ENCODE measurements around the gene DLG2.

Gene DLG2

GRCh38 chr11:83674102-83674896 lies 1952.8 kb downstream of the DLG2 start:
- no peak for DNase-seq (ENCODE audit: low read depth)

DNA sequence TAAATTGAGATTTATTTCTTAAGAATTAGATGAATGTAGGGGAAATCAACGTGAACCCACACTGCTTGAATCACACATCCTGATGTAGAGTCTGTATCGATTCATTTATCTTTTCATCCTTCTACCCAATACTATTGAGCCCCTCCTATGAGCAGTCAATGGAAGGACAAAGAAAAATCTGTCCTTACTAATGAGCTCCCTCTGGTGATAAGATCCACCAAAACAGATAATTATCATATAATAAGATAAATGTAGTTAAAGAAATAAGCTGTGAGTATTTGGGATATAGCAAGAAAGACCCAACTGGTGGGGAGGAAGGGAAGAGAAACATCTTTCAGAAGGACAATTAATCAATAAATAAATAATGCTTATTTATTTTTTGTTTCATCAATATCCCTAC lies 1955.9 kb downstream of the DLG2 start:
- no peak for DNase-seq (ENCODE audit: low read depth)

GRCh38 chr11:83666149-83666548 lies 1961.0 kb downstream of the DLG2 start:
- no peak for DNase-seq (ENCODE audit: low read depth)

DNA sequence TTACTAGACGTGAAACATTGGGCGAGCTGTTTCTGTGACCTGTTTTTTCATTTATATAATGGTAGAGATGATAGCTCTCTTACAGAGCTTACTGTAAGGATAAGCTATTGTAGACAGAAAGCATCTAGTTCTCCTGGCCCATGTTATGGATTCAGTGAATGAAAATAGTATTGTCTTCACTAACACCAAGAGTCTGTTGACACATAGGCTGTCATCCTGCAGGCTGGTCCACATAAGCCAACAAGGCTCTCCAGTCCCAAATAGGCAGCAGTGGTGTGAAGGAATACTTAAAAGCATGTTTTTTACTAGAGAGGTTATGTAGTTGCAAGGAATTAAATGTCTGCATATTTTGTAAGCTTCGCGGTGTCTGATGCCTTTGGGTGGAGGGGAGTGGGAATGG lies 1963.2 kb downstream of the DLG2 start:
- no peak for DNase-seq (ENCODE audit: low read depth)

- DNase-seq (ENCODE audit: low read depth) = no peak
These were observed 1963.7 kb downstream of the DLG2 start for GRCh38 chr11:83663446-83663845.

GRCh38 chr11:83662494-83662893 lies 1964.7 kb downstream of the DLG2 start:
- no peak for DNase-seq (ENCODE audit: low read depth)

DNA sequence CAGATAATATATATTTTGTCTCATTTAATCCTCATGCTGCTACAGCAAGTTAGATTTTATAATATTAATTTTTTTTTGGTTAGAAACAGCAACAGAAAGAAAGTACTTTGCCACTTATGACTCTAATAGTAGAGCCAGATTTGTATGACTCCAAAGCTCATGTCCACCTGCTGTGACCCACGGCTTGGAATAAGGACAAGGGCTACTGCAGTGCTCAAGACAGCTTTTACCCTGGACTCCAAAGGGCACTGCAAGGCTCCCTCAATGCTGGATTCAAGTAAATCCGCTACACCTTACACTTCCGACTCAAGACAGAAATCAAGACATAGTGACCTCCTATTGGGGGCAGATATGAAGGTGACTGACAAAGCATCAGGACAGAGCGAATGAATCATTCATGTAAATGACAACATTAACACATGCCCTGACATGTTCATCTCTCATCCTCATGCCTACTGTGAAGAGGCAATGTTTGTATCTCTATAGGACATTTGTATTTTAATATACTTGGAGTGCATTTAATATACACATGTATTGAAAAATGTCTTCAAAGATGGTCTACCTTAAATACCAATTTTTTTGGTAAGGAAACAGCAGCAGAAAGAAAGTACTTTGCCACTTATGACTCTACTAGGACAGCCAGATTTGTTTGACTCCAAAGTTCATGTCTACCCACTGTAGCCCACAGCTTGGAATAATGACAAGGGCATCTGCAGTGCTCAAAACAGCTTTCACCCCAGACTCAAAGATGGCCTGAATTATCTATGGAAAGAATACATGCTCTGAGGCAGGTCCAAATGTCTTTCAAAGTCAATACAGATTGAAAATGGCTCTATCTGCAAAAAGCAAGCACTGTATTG lies 1965.4 kb downstream of the DLG2 start:
- no peak for DNase-seq (ENCODE audit: low read depth)

DNA sequence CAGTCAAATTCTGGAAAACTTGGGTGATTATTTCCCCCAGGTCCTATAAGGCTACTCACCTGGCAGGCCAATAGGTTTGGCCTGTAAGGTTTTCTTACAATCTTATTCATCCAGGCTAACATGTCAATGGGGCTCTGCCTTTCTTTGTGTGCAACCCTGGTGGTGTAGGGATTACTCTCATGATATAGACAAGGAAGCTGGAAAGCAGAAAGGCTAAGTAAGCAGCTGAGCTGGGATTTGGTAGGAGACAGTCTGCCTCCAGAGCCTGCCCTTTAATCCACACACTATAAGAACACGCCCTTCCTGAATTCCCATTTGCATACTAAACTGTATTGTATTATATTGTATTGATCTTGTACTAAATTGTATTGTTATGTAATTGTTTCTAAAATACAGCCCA lies 1967.7 kb downstream of the DLG2 start:
- no peak for DNase-seq (ENCODE audit: low read depth)

DNA sequence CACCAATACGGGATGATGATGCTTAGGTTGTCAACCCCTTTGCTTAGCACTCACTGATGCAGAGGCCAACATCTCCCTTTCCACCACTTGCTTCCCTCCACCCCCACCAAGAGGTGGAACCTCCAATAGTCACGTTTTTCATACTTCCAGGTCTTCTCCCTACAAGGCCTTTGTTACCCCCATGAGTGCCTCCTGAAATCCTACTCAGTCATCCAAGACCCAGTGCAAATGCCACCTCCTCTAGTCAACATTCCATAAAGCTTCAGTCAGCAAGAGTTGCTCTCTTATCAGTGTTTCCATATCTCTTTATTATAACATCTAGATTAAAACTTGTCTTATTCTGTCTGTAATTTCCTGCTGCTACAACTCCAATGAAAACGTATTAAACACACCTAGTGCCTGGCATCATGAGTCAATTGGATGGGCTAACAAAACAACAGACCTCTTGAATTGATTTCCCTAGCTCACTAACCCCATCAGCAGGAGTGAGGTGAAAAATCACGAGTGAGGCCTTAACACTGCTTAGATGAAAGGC lies 1970.3 kb downstream of the DLG2 start:
- no peak for DNase-seq (ENCODE audit: low read depth)

DNA sequence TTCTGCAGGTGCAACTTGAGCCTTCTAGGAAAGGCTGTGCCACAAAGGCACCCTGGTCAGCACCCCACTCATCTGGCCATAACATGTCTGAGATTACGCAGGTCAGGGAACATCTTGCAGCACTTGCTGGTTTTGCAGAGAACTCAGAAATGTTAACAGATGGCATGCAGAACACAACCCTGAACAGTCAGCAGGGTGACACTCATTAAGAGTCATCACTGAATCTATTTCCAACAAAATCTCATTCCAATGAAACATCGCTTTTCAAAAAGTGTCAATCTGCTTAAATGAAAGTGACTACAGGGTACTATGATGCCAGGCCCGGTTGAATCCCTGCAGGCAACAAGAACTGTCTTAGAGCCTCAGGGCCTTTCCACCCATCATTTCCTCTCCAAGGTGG lies 1971.2 kb downstream of the DLG2 start:
- no peak for DNase-seq (ENCODE audit: low read depth)

- DNase-seq (ENCODE audit: low read depth) = no peak
These were observed 1977.7 kb downstream of the DLG2 start for GRCh38 chr11:83649528-83649855.

DNA sequence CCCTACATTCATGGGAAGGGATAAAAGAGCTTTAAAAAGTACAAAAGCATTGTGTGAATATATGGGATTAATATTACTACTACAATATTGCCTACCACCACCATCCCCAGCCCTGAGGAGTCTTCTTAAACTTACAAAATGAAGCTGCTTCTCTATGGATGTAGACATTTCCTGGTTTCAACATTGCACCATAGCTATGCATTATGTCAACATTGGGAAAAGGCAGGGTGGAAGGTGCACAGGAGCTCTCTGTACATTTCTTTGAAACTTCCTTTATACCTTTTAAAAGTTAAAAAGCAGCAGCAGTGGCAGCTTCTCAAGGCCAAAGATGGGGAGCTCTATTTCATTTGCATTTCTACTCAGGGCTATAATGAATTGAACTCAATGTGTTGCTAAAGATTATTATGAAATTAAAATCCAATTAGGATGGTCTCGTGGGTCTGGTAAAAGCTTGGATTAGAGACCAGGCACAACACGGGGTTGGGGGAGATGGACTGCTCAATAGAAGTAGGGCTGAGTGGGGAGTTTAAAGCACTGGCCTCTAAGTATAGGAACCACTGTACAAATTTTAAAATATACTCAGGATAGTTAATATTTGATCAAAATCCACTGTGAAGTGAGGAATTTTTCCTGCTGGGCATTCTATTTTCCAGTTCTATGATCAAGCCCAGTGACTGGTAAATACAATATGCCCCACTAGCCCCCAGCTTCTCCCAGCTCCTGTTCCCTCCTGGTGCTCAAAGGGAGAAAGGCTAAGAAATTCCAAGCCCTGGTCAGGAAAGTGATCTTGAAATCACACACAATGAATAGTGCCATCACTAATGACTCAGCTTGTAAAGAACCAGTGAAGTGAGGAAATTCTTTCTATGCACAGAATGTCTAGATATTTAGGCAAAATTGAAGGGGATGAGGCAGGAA lies 1978.3 kb downstream of the DLG2 start:
- no peak for DNase-seq (ENCODE audit: low read depth)

- no peak for DNase-seq (ENCODE audit: low read depth)
These were observed 1981.6 kb downstream of the DLG2 start for GRCh38 chr11:83645561-83645960.

GRCh38 chr11:83643115-83643514 lies 1984.0 kb downstream of the DLG2 start:
- DNase-seq (ENCODE audit: low read depth) = no peak

DNA sequence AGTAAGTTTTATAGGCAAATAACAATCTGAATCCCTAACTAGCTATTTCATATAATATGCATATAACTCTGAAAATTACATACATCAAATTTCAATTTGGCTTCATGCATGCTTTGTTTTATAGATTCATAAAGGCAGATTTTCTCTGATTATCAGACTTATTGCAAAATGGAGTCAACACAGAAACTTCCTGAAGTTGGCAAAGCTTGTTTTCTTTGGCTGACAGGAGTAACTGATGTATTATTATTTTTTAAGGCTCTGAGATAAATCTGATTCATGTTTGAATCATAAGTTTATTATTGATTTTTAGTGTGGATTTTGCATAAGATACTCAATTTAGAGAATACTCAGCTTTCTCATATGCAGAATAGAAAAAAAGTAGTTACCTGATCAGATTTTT lies 1984.6 kb downstream of the DLG2 start:
- DNase-seq (ENCODE audit: low read depth) = no peak

DNA sequence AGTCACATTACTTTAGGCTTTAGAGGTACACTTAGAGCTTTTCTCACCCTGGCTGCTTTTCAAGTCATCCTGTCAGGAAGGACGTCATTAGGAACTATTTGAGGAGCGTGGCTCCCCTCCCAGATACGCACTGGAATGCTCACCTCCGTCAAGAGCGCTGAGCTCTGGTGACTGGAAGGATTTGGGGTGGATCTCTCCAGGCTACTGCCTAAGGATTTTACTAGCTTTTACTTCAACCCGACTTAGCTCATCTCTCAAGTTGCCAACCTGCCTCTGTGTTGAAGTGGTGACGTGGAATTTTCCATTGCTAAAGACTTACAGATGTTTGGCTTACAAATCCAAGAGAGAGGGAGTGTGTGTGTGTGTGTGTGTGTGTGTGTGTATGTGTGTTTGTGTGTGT lies 1985.6 kb downstream of the DLG2 start:
- no peak for DNase-seq (ENCODE audit: low read depth)

- no peak for DNase-seq (ENCODE audit: low read depth)
These were observed 1987.0 kb downstream of the DLG2 start for GRCh38 chr11:83639995-83640758.

DNA sequence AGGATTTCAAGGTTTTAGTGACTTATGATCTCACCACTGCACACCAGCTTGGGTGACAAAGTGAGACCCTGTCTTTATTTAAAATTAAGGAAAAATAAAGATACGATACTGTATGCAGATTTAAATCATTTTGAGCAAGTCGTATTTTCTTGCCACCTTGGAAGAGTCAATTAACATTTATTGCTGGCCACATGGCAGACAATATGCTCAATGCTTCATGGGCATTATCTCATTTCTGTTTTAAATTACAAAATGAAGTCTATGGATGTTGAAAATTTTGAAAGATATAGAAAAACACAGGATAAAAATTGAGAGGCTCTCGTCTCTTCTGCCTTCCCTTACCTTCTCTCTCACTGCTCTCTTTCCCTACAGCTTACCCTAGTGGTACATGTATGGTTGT lies 1992.0 kb downstream of the DLG2 start:
- no peak for DNase-seq (ENCODE audit: low read depth)

GRCh38 chr11:83630211-83630610 lies 1996.9 kb downstream of the DLG2 start:
- no peak for DNase-seq (ENCODE audit: low read depth)

DNA sequence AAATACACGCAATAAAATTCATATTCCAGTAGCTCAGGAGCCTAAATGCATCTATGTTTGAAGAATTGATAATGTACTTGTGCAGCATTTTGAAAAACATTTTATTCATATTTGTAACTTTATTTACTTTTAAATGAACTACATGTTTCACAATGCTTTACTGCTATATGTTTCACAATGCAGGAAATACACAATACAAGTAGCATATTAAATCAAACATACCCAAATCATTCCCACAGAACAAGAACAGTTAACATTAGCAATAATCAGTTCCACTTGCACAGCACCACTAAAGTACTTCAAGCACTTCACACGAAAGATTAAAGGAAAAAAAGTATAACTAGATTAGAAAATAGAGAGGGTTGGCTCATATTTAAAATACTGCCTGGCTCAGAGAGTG lies 1997.4 kb downstream of the DLG2 start:
- no peak for DNase-seq (ENCODE audit: low read depth)

GRCh38 chr11:83628622-83629355 lies 1998.4 kb downstream of the DLG2 start:
- no peak for DNase-seq (ENCODE audit: low read depth)
